ENCODE measurements around the gene ESYT2. TPM values are rescaled to one million over a fixed set of nuclear protein-coding genes. Genes with fewer than 3 reads are reported as not detected.

Gene ESYT2
- total and polyA plus RNA-seq, 9 of the 15 experiments (the other 6 are each of a cell fraction or from before 2014, with no cell fraction given), result 5.8 to 86.9 (median 64.7) TPM

DNA sequence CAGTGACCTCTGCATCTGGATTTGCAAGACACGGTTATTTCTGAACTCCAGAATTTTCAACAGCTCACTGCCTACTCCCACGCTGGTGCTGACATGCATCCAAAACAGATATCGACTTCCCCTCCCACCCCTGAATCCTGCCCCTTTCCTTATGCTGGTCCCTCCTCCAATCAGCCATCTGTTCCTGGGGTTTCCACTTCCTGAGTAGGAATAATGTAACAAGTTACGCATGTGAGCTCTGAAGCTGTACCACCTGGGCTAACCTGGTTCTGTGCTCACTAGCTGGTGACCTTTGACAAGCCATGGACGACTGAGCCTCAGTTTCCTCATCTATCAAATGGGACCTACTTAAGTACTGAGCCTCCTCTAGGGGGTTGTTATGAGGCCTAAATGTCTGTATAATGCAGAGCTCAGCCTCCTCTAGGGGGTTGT, 123.0 kb downstream of the ESYT2 start (continued):
- TF ChIP-seq ATF3 (IDR thresholded peaks at IDR 0.05) (no peak), ATF3 (CRISPR knock-in tag; conservative IDR thresholded peaks at IDR 0.05) (no peak), XRCC3 (IDR thresholded peaks at IDR 0.05) (no peak), HDAC8 (tag; IDR thresholded peaks at IDR 0.05) (no peak), HLTF (IDR thresholded peaks at IDR 0.05) (no peak), HDAC2 (IDR thresholded peaks at IDR 0.05) (peak; percentile 62; the same call in 1 of the 2 replicates), RCOR1 (IDR thresholded peaks at IDR 0.05; ENCODE audit: borderline replicate concordance in 1 of 2, low read depth in 2 of 2, low read length in 2 of 2) (0 out of 4 replicates have a peak, but pooled peaks have one; percentile 13 to 27), PHB2 (IDR thresholded peaks at IDR 0.05; ENCODE audit: low read depth) (0 out of 2 replicates have a peak, but pooled peaks have one; percentile 11), RNF2 (IDR thresholded peaks at IDR 0.05) (no peak), BCOR (IDR thresholded peaks at IDR 0.05) (peak; percentile 89), TCF3 (CRISPR knock-in tag; IDR thresholded peaks at IDR 0.05) (peak; percentile 64), CEBPB (tag; IDR thresholded peaks at IDR 0.05) (no peak), EP300 (IDR thresholded peaks at IDR 0.05; ENCODE audit: low read length) (peak; percentile 43; the same call in 1 of the 2 replicates), MEIS2 (IDR thresholded peaks at IDR 0.05; ENCODE audit: partially characterized antibody) (peak; percentile 35), ZNF23 (CRISPR knock-in tag; IDR thresholded peaks at IDR 0.05) (no peak), CBFA2T2 (conservative IDR thresholded peaks at IDR 0.05) (peak; percentile 55), JUND (IDR thresholded peaks at IDR 0.05; ENCODE audit: borderline replicate concordance, low read depth, low read length) (no peak), JUND (tag; IDR thresholded peaks at IDR 0.05; ENCODE audit: borderline replicate concordance, low read depth, low read length) (no peak), SIRT6 (IDR thresholded peaks at IDR 0.05; ENCODE audit: low read depth, low read length) (no peak), POLR2A (conservative IDR thresholded peaks at IDR 0.05) (no peak), CBFA2T3 (IDR thresholded peaks at IDR 0.05) (peak; percentile 75), NONO (IDR thresholded peaks at IDR 0.05; ENCODE audit: low read depth in 2 of 2, low read length in 1 of 2) (no peak), NR4A1 (CRISPR knock-in tag; IDR thresholded peaks at IDR 0.05) (no peak), NR4A1 (tag; IDR thresholded peaks at IDR 0.05) (no peak), ZEB2 (IDR thresholded peaks at IDR 0.05) (peak; percentile 30; the same call in 1 of the 2 replicates), KLF16 (IDR thresholded peaks at IDR 0.05) (0 out of 2 replicates have a peak, but pooled peaks have one; percentile 45), NR2C1 (IDR thresholded peaks at IDR 0.05) (peak; percentile 23; the same call in 1 of the 2 replicates), NR2C1 (tag; IDR thresholded peaks at IDR 0.05) (no peak), NFYB (IDR thresholded peaks at IDR 0.05; ENCODE audit: extremely low read depth, insufficient read length) (no peak), KDM1A (IDR thresholded peaks at IDR 0.05) (peak; percentile 73 to 83), TRIM24 (IDR thresholded peaks at IDR 0.05) (peak in 1 of 2 experiments; percentile 33; a peak in 2 of 4 replicates), SIX5 (IDR thresholded peaks at IDR 0.05; ENCODE audit: borderline replicate concordance in 1 of 2, insufficient read depth in 1 of 2, low read depth in 1 of 2, low read length in 2 of 2) (no peak), ZBTB26 (CRISPR knock-in tag; IDR thresholded peaks at IDR 0.05) (no peak)
- TF ChIP-seq, protein P1, sequence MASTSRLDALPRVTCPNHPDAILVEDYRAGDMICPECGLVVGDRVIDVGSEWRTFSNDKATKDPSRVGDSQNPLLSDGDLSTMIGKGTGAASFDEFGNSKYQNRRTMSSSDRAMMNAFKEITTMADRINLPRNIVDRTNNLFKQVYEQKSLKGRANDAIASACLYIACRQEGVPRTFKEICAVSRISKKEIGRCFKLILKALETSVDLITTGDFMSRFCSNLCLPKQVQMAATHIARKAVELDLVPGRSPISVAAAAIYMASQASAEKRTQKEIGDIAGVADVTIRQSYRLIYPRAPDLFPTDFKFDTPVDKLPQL (IDR thresholded peaks at IDR 0.05; ENCODE audit: extremely low read depth, insufficient read length), result no peak

All from K562 (cell line).